RWPE2 (cell line): ENCODE results near the gene NXN.

Experiments
- ATAC-seq: fragments of 200-7000 bp; cut with Tn5 transposase; 3 replicates; pipeline ENCODE4 v1.9.1; 2021; ENCODE audit warnings: low read depth
- DNase-seq: peaks from one replicate; pipeline ENCODE4 v3.0.0-alpha.2; 2020; ENCODE audit warnings: low spot score
- H3K27ac ChIP-seq: fragments of 450-650 bp; 2 replicates; pipeline ENCODE4 v1.5.1; 2017; ENCODE audit warnings: mild to moderate bottlenecking; ENCODE audit not compliant: poor library complexity, severe bottlenecking
- H3K27me3 ChIP-seq: fragments of 250-450 bp; sonication (Bioruptor Pico); 2 replicates; pipeline ENCODE4 v1.5.1; 2021; ENCODE audit warnings: mild to moderate bottlenecking, moderate library complexity; ENCODE audit not compliant: insufficient read depth, poor library complexity, severe bottlenecking
- H3K36me3 ChIP-seq: fragments of 250-450 bp; sonication (Bioruptor Pico); 2 replicates; pipeline ENCODE4 v1.5.1; 2020; ENCODE audit warnings: low read depth, mild to moderate bottlenecking, moderate library complexity
- H3K4me1 ChIP-seq: fragments of 250-450 bp; sonication (Bioruptor Pico); 2 replicates; pipeline ENCODE4 v1.5.1; 2021; ENCODE audit warnings: mild to moderate bottlenecking, moderate library complexity; ENCODE audit not compliant: insufficient read depth, poor library complexity, severe bottlenecking
- H3K4me3 ChIP-seq: fragments of 250-450 bp; sonication (Bioruptor Pico); 2 replicates; pipeline ENCODE4 v1.5.1; 2021; ENCODE audit warnings: mild to moderate bottlenecking, moderate library complexity; ENCODE audit not compliant: severe bottlenecking
- H3K9me3 ChIP-seq: fragments of 250-450 bp; sonication (Bioruptor Pico); 2 replicates; pipeline ENCODE4 v1.5.1; 2021; ENCODE audit warnings: mild to moderate bottlenecking, moderate library complexity; ENCODE audit not compliant: severe bottlenecking
- TF ChIP-seq, protein P1 (sequence below): fragments of 450-650 bp; IDR thresholded peaks from one replicate; pipeline ENCODE4 v1.5.1; 2017; ENCODE audit warnings: mild to moderate bottlenecking, moderate library complexity; ENCODE audit not compliant: poor library complexity, severe bottlenecking

NXN gene

DNA sequence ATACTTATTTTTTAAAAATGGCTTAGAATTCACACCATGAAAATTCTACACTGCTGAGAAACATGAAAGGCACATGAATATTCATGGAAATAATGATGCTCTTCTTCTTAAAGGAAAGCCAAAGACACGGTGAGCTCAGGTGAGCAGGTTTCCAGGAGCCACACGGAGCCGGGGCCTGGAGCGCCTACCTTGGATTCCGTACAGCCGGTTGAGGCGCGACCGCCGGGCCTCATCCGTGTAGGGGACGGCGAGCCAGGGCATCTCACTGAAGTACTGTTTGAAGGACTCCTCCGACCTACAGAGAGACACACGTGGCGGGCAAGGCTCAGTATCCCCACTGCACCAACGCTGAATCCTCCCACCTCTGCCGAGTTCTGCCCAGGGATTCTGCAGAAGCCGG lies 160.3 kb downstream of the NXN start:
- DNase-seq = no peak
- peaks cover 77% of the 10 kb centered on the region for H3K36me3 ChIP-seq
- H3K9me3 ChIP-seq = no peaks in the 10 kb centered on the region
- TF ChIP-seq, protein P1, sequence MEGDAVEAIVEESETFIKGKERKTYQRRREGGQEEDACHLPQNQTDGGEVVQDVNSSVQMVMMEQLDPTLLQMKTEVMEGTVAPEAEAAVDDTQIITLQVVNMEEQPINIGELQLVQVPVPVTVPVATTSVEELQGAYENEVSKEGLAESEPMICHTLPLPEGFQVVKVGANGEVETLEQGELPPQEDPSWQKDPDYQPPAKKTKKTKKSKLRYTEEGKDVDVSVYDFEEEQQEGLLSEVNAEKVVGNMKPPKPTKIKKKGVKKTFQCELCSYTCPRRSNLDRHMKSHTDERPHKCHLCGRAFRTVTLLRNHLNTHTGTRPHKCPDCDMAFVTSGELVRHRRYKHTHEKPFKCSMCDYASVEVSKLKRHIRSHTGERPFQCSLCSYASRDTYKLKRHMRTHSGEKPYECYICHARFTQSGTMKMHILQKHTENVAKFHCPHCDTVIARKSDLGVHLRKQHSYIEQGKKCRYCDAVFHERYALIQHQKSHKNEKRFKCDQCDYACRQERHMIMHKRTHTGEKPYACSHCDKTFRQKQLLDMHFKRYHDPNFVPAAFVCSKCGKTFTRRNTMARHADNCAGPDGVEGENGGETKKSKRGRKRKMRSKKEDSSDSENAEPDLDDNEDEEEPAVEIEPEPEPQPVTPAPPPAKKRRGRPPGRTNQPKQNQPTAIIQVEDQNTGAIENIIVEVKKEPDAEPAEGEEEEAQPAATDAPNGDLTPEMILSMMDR = no peak
- no peaks in the 10 kb centered on the region for H3K27me3 ChIP-seq
- H3K27ac ChIP-seq = no peak overlapping the region
- ATAC-seq = no peak; the same call in 2 of the 3 replicates
- no peaks in the 10 kb centered on the region for H3K4me1 ChIP-seq
- no peak overlapping the region for H3K4me3 ChIP-seq

DNA sequence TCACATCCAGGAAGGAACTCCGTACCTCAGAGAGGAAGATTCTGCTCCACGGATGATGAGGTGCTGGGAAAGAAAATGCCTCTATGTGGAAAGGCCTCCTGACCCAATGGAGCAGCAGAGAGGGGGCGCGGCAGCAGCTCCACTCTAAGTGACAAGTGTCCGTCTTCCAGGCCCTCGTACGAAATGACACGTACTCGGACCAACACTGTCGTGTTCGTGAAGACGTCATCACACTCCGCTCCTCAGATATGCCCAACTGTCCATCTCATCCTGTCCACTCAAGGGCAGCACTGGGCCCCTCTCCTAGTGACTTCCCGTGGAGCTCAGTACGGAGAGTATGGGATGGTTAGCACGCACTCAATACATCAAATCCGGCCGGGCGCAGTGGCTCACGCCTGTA lies 165.2 kb downstream of the NXN start:
- H3K27me3 ChIP-seq = no peaks in the 10 kb centered on the region
- H3K9me3 ChIP-seq = no peaks in the 10 kb centered on the region
- H3K4me1 ChIP-seq = no peaks in the 10 kb centered on the region
- TF ChIP-seq, protein P1 = no peak
- ATAC-seq = no peak
- no peak overlapping the region for H3K27ac ChIP-seq
- DNase-seq = no peak
- H3K36me3 ChIP-seq = peaks cover 61% of the 10 kb centered on the region
- H3K4me3 ChIP-seq = no peak overlapping the region

DNA sequence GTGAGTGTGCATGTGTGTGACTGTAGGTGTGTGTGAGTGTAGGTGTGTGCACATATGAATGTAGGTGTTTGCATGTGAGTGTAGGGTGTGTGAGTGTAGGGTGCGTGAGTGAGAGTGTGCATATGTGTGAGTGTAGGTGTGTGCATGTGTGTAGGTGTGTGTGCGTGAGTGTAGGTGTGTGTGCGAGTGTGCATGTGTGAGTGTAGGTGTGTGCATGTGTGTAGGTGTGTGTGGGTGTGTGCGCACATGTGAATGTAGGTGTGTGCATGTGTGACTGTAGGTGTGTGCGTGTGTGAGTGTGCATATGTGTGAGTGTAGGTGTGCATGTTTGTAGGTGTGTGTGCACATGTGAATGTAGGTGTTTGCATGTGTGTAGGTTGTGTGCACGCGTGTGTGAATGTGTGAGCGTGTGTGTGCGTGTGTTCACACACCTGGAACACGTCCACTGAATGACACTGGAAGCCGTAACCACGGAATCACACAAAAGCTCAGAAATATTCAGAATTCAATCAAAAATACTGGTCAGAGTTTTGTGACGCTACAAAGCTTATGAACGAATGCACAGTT lies 166.9 kb downstream of the NXN start:
- no peaks in the 10 kb centered on the region for H3K27me3 ChIP-seq
- DNase-seq (no peak), ATAC-seq (no peak)
- no peaks in the 10 kb centered on the region for H3K9me3 ChIP-seq
- no peak overlapping the region for H3K27ac ChIP-seq
- no peak overlapping the region for H3K4me3 ChIP-seq
- TF ChIP-seq, protein P1 = no peak
- peaks cover 46% of the 10 kb centered on the region for H3K36me3 ChIP-seq
- no peaks in the 10 kb centered on the region for H3K4me1 ChIP-seq

DNA sequence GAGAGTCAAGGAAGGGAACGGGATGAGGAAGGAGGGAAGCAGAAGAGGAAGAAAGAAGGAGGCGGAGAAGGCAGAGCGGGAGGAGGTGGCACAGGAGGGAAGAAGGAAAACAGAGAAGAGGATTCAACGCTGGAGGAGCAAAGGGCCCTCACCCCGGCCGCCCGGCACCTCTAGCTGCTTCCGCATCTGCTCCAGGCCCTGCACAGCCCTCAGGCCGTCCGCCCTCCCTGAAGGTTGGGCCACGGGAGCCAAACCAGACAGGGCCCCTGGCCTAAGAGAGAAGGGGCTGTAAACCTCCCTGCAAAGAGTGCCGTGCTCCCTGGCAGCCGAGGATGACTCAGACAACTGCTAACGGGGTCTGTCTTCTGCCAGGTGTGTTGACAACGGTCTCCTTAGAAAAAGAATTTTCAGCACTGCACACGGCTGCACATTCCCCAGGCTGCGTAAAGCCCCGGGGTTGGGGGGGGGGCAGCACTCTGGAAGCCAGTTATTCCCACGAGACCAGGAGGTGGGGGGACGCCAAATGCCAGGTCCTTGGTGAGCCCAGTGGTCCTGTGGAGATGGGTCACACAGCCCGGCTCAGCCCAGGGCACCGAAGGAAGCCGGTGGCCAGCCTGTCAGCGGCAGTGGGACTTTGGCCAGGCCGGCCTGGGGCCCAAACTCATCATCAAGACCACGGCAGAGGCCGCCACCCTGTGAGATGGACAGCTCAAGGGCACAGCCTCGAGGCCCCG lies 168.4 kb downstream of the NXN start:
- no peak overlapping the region for H3K27ac ChIP-seq
- H3K4me3 ChIP-seq = no peak overlapping the region
- peaks cover 38% of the 10 kb centered on the region for H3K36me3 ChIP-seq
- H3K4me1 ChIP-seq = no peaks in the 10 kb centered on the region
- TF ChIP-seq, protein P1 = no peak
- no peak for ATAC-seq
- H3K27me3 ChIP-seq = no peaks in the 10 kb centered on the region
- H3K9me3 ChIP-seq = no peaks in the 10 kb centered on the region
- no peak for DNase-seq
